H1 (cell line): ENCODE data around the gene KRTAP12-3. TPM values are rescaled to one million over a fixed set of nuclear protein-coding genes. Genes with fewer than 3 reads are reported as not detected.
A peak's percentile ranks its signal among the peaks of the same experiment; 100 is the strongest.

Experiments used
- CTCF ChIA-PET: fragments of 300-600 bp; sonication (Branson Sonifier 250); formaldehyde crosslinking; loops from one replicate; lab custom pipeline; 2021; ENCODE audit not compliant: partially characterized antibody; lab: Charles Lee
- POLR2A ChIA-PET: fragments of 300-600 bp; sonication (Branson Sonifier 250); formaldehyde crosslinking; loops from one replicate; lab custom pipeline; 2021; ENCODE audit warnings: inconsistent platforms; ENCODE audit not compliant: partially characterized antibody; lab: Charles Lee
- DNase-seq, 2 experiments: peaks; one replicate each; pipeline versions ENCODE4 v3.0.0 to v3.0.0-alpha.2; 2010 to 2022; ENCODE audit warnings: low spot score in 2 of 2, low read depth in 1 of 2, mixed read lengths in 1 of 2
- FAIRE-seq: peaks from 2 replicates; lab custom pipeline; 2011; peaks lifted over from hg19 to GRCh38; lab: Jason Lieb, UNC
- H2AFZ ChIP-seq: 2 replicates; pipeline ENCODE4 v1.8.1; 2012; ENCODE audit warnings: low read length, inconsistent platforms
- H2AK5ac ChIP-seq: 2 replicates; pipeline ENCODE4 v1.6.1; 2013; ENCODE audit warnings: low read depth, low read length
- H2BK120ac ChIP-seq: replicated peaks from 2 replicates; pipeline ENCODE3; 2013; ENCODE audit warnings: low read depth, low read length, inconsistent platforms
- H2BK12ac ChIP-seq: 2 replicates; pipeline ENCODE4 v1.6.1; 2013; ENCODE audit warnings: low read depth, low read length
- H2BK15ac ChIP-seq: 2 replicates; pipeline ENCODE4 v1.6.1; 2013; ENCODE audit warnings: low read length
- H2BK20ac ChIP-seq: 2 replicates; pipeline ENCODE4 v1.6.1; 2013; ENCODE audit warnings: low read length
- H2BK5ac ChIP-seq: 2 replicates; pipeline ENCODE4 v1.6.1; 2013; ENCODE audit warnings: low read depth, low read length
- H3K14ac ChIP-seq: 2 replicates; pipeline ENCODE4 v1.6.1; 2013; ENCODE audit warnings: inconsistent platforms; ENCODE audit not compliant: insufficient read length
- H3K18ac ChIP-seq: 2 replicates; pipeline ENCODE4 v1.6.1; 2013; ENCODE audit warnings: low read length; ENCODE audit errors: extremely low read depth
- H3K23ac ChIP-seq: 2 replicates; pipeline ENCODE4 v1.6.1; 2013; ENCODE audit warnings: inconsistent platforms; ENCODE audit not compliant: insufficient read length
- H3K23me2 ChIP-seq: 2 replicates; pipeline ENCODE4 v1.6.1; 2013; ENCODE audit warnings: low read depth, low read length
- H3K27ac ChIP-seq: 2 replicates; pipeline ENCODE4 v1.6.1; 2011; ENCODE audit warnings: low read depth, low read length, inconsistent platforms
- H3K27me3 ChIP-seq, 4 experiments: replicated peaks in 1 of 4; 1 replicate in 1 of 4; 2 replicates in 3 of 4; pipeline versions ENCODE4 v1.6.1 to v1.8.1; 2011 to 2013; ENCODE audit warnings: low read length in 3 of 4, mild to moderate bottlenecking in 3 of 4, inconsistent platforms in 2 of 4, mixed read lengths in 2 of 4, moderate library complexity in 1 of 4; ENCODE audit not compliant: control insufficient read depth in 3 of 4, insufficient read depth in 3 of 4; ENCODE audit errors: extremely low read depth in 1 of 4
- H3K36me3 ChIP-seq, 4 experiments: 2 replicates each; pipeline versions ENCODE4 v1.6.1 to v1.8.1; 2011 to 2013; ENCODE audit warnings: mild to moderate bottlenecking in 4 of 4, low read length in 3 of 4, moderate library complexity in 2 of 4, control low read depth in 1 of 4, inconsistent platforms in 1 of 4; ENCODE audit not compliant: insufficient read depth in 4 of 4, control insufficient read depth in 2 of 4
- H3K4ac ChIP-seq: replicated peaks from 2 replicates; pipeline ENCODE3; 2013; ENCODE audit warnings: low read length, low read depth, mixed read lengths, inconsistent platforms; ENCODE audit not compliant: insufficient read length
- H3K4me1 ChIP-seq, 4 experiments: replicated peaks in 1 of 4; 1 replicate in 1 of 4; 2 replicates in 3 of 4; pipeline versions ENCODE4 v1.6.1 to v1.8.1; 2011 to 2013; ENCODE audit warnings: low read length in 3 of 4, inconsistent platforms in 2 of 4, mixed read lengths in 1 of 4; ENCODE audit not compliant: insufficient read depth in 4 of 4, control insufficient read depth in 3 of 4
- H3K4me2 ChIP-seq, 2 experiments: 2 replicates each; pipeline versions ENCODE4 v1.6.1 to v1.8.1; 2011 to 2013; ENCODE audit warnings: low read depth in 2 of 2, low read length in 2 of 2, control low read depth in 1 of 2, inconsistent platforms in 1 of 2, mild to moderate bottlenecking in 1 of 2; ENCODE audit not compliant: insufficient read depth in 1 of 2
- H3K4me3 ChIP-seq, 4 experiments: fragments of 200-600, 300-600 bp in 1 of 4; sonication (generic), shearing (Covaris generic), sonication (Bioruptor Twin) in 1 of 4; 2 replicates each; pipeline versions ENCODE4 v1.5.1 to v1.8.1; 2011 to 2016; ENCODE audit warnings: low read length in 4 of 4, low read depth in 3 of 4, control low read depth in 2 of 4, inconsistent platforms in 2 of 4, mild to moderate bottlenecking in 2 of 4, mixed read lengths in 1 of 4, moderate library complexity in 1 of 4; ENCODE audit not compliant: insufficient read depth in 2 of 4; ENCODE audit errors: extremely low read depth in 1 of 4
- H3K56ac ChIP-seq: replicated peaks from 2 replicates; pipeline ENCODE3; 2013; ENCODE audit warnings: low read depth, mild to moderate bottlenecking, mixed read lengths, low read length, inconsistent platforms; ENCODE audit not compliant: insufficient read length
- H3K79me1 ChIP-seq: 2 replicates; pipeline ENCODE4 v1.6.1; 2013; ENCODE audit warnings: low read depth, low read length, control low read depth
- H3K79me2 ChIP-seq, 2 experiments: 2 replicates each; pipeline versions ENCODE4 v1.6.1 to v1.8.1; 2012 to 2013; ENCODE audit warnings: low read length in 2 of 2, mild to moderate bottlenecking in 2 of 2, inconsistent platforms in 1 of 2; ENCODE audit not compliant: insufficient read depth in 2 of 2, control insufficient read depth in 1 of 2
- H3K9ac ChIP-seq, 4 experiments: replicated peaks in 1 of 4; 1 replicate in 1 of 4; 2 replicates in 3 of 4; pipeline versions ENCODE4 v1.6.1 to v1.8.1; 2011 to 2013; ENCODE audit warnings: low read depth in 3 of 4, low read length in 3 of 4, control low read depth in 2 of 4, mild to moderate bottlenecking in 2 of 4, moderate library complexity in 2 of 4, inconsistent platforms in 1 of 4; ENCODE audit errors: extremely low read depth in 1 of 4
- H3K9me3 ChIP-seq, 2 experiments: 2 replicates each; pipeline versions ENCODE4 v1.6.1 to v1.8.1; 2012 to 2013; ENCODE audit warnings: mild to moderate bottlenecking in 2 of 2, moderate library complexity in 2 of 2, control low read depth in 1 of 2, inconsistent platforms in 1 of 2, low read depth in 1 of 2, low read length in 1 of 2, mixed read lengths in 1 of 2; ENCODE audit not compliant: insufficient read depth in 2 of 2
- H4K20me1 ChIP-seq, 2 experiments: replicated peaks in 1 of 2; 2 replicates each; pipeline versions ENCODE3 to v1.8.1; 2011 to 2013; ENCODE audit warnings: inconsistent platforms in 2 of 2, low read length in 2 of 2, mild to moderate bottlenecking in 1 of 2; ENCODE audit not compliant: insufficient read depth in 2 of 2, control insufficient read depth in 1 of 2
- H4K5ac ChIP-seq: 2 replicates; pipeline ENCODE4 v1.6.1; 2013; ENCODE audit warnings: low read length, low read depth, mixed read lengths, inconsistent platforms; ENCODE audit not compliant: insufficient read length
- H4K8ac ChIP-seq: 2 replicates; pipeline ENCODE4 v1.8.0; 2013; ENCODE audit warnings: mild to moderate bottlenecking, moderate library complexity, low read length, inconsistent platforms; ENCODE audit not compliant: insufficient read depth; ENCODE audit errors: extremely low read depth
- H4K91ac ChIP-seq: replicated peaks from 2 replicates; pipeline ENCODE3; 2013; ENCODE audit warnings: low read length, mixed read lengths, inconsistent platforms; ENCODE audit not compliant: insufficient read length
- BACH1 ChIP-seq: IDR thresholded peaks from 2 replicates; pipeline ENCODE4 v1.6.1; 2012; ENCODE audit warnings: low read length, improper control_type of control experiment
- BCL11A ChIP-seq, 2 experiments: IDR thresholded peaks; one replicate each; pipeline ENCODE4 v1.6.1; 2011; ENCODE audit warnings: low read depth in 2 of 2, low read length in 2 of 2, mild to moderate bottlenecking in 2 of 2
- CEBPB ChIP-seq: IDR thresholded peaks from 2 replicates; pipeline ENCODE4 v1.6.1; 2012; ENCODE audit warnings: low read depth, low read length
- CHD2 ChIP-seq: IDR thresholded peaks from 2 replicates; pipeline ENCODE4 v1.6.1; 2012; ENCODE audit warnings: low read length, improper control_type of control experiment
- E2F6 ChIP-seq: IDR thresholded peaks from 2 replicates; pipeline ENCODE4 v1.6.1; 2012; ENCODE audit warnings: inconsistent platforms
- EP300 ChIP-seq, 2 experiments: IDR thresholded peaks; 1 replicate in 1 of 2; 2 replicates in 1 of 2; pipeline ENCODE4 v1.6.1; 2011 to 2012; ENCODE audit warnings: low read depth in 2 of 2, low read length in 2 of 2, mild to moderate bottlenecking in 2 of 2, borderline replicate concordance in 1 of 2, inconsistent platforms in 1 of 2, moderate library complexity in 1 of 2
- FOSL1 ChIP-seq: IDR thresholded peaks from 2 replicates; pipeline ENCODE4 v1.6.1; 2011; ENCODE audit warnings: mild to moderate bottlenecking, low read depth, low read length, moderate library complexity; ENCODE audit not compliant: insufficient read depth
- MAX ChIP-seq: IDR thresholded peaks from 2 replicates; pipeline ENCODE4 v1.6.1; 2012; ENCODE audit warnings: inconsistent platforms
- NRF1 ChIP-seq: IDR thresholded peaks from 2 replicates; pipeline ENCODE4 v1.6.1; 2011; ENCODE audit warnings: mild to moderate bottlenecking, low read depth, low read length, improper control_type of control experiment
- RXRA ChIP-seq: IDR thresholded peaks from 2 replicates; pipeline ENCODE4 v1.6.1; 2011; ENCODE audit warnings: low read depth, mild to moderate bottlenecking, low read length, moderate library complexity; ENCODE audit not compliant: insufficient read depth
- USF2 ChIP-seq: IDR thresholded peaks from 2 replicates; pipeline ENCODE4 v1.6.1; 2011; ENCODE audit warnings: low read length, improper control_type of control experiment
- WGBS, 2 experiments: shearing (Covaris generic) in 1 of 2; methylation state at CpG; one replicate each; pipeline versions ENCODE4 v1.1.6 to v1.1.7; 2013 to 2015; ENCODE audit warnings: low lambda C conversion rate in 2 of 2, mixed read lengths in 2 of 2, inconsistent platforms in 1 of 2, low coverage in 1 of 2, missing lambda C conversion rate in 1 of 2; ENCODE audit not compliant: insufficient replicate concordance in 2 of 2, insufficient coverage in 1 of 2, insufficient read length in 1 of 2; ENCODE audit errors: extremely low coverage in 1 of 2, missing lambda C conversion rate in 1 of 2; 5-methylcytosine and 5-hydroxymethylcytosine counted together
- polyA plus RNA-seq, 7 experiments: library from polyadenylated mRNA; depleted of rRNA in 3 of 7; stranded (reverse) in 5 of 7; unstranded in 2 of 7; fragments of >200 nt in 5 of 7; fragments of 200-250 nt in 2 of 7; gene quantifications; 1 replicate in 5 of 7; 2 replicates in 1 of 7; 4 replicates in 1 of 7; pipeline versions ENCODE4 v1.2.1 to v1.2.3, GENCODE V29; 2011 to 2013; ENCODE audit warnings: missing spikeins in 2 of 7, mixed read lengths in 2 of 7
- total RNA-seq: library from RNA; stranded (reverse); fragmentation: NEBNext Ultra II Directional; extraction: Animal tissue kit (Norgen Biotek cat#: 25700); gene quantifications from 2 replicates; pipeline ENCODE4 v1.2.1, GENCODE V29; 2021

Gene KRTAP12-3
- total and polyA plus RNA-seq, 2 of the 8 experiments (the other 6 are each of a cell fraction or from before 2014, with no cell fraction given), result not detected

- no peak overlapping the region for H3K56ac ChIP-seq
- TF ChIP-seq EP300 (IDR thresholded peaks at IDR 0.05; ENCODE audit: borderline replicate concordance in 1 of 2, low read depth in 2 of 2, low read length in 2 of 2) (no peak), FOSL1 (no peak), E2F6 (no peak), CHD2 (no peak), MAX (no peak), RXRA (no peak), NRF1 (no peak), USF2 (no peak), CEBPB (no peak), BCL11A (IDR thresholded peaks at IDR 0.05; ENCODE audit: low read depth in 2 of 2, low read length in 2 of 2) (no peak), BACH1 (no peak)
These were observed 43.8 kb downstream of the KRTAP12-3 start for GRCh38 chr21:44701541-44701940.

More at GRCh38 chr21:44701541-44701940, 43.8 kb downstream of the KRTAP12-3 start:
- H3K9me3 ChIP-seq, result no peaks in the 10 kb centered on the region
- H2AK5ac ChIP-seq, result peak overlapping the region; percentile 96; the same call in 1 of the 2 replicates
- H2AFZ ChIP-seq, result no peak overlapping the region
- DNase-seq, result peak in 1 of 2 experiments; percentile 48
- CTCF ChIA-PET, result interaction anchor here (1.1 to 3.6 kb wide), 6 partner anchors 9 to 191 kb away, joined by 3 to 14 read pairs (median 6); partner anchors contain the start of genes KRTAP10-9 and TSPEAR
- H3K4me1 ChIP-seq, result peaks cover 3 to 57% (median 48%) of the 10 kb centered on the region in 4 experiments
- peak overlapping the region; percentile 89 for H3K18ac ChIP-seq
- peak overlapping the region; percentile 56 for H3K14ac ChIP-seq
- peaks cover 3% of the 10 kb centered on the region; the same call in 1 of the 2 replicates for H3K79me1 ChIP-seq
- 79% methylated on average over 12 of the region's 12 CpGs; no CpG with 5 or more reads in 1 of the 2 experiments for WGBS, 2 experiments
- peak overlapping the region; percentile 95; the same call in 1 of the 2 replicates for H2BK12ac ChIP-seq
- peaks cover 0 to 4% of the 10 kb centered on the region in 2 experiments for H4K20me1 ChIP-seq
- H3K27ac ChIP-seq, result no peak overlapping the region
- H3K4ac ChIP-seq, result peak overlapping the region; percentile 99
- 0 out of 4 replicates have a peak overlapping the region, but pooled peaks of 1 of the 2 experiments have one; percentile 4 for H3K4me2 ChIP-seq
- peaks cover 0 to 6% (median 4%) of the 10 kb centered on the region in 4 experiments; a peak in 3 of 7 replicates for H3K27me3 ChIP-seq
- no peak overlapping the region for H4K5ac ChIP-seq
- FAIRE-seq, result no peak
- H3K23me2 ChIP-seq, result peaks cover 8% of the 10 kb centered on the region
- peak overlapping the region; percentile 81 for H2BK5ac ChIP-seq
- no peak overlapping the region for H4K8ac ChIP-seq
- no peak overlapping the region for H3K4me3 ChIP-seq
- no peak overlapping the region for H3K9ac ChIP-seq
- H2BK20ac ChIP-seq, result peak overlapping the region; percentile 83; the same call in 1 of the 2 replicates
- no peak overlapping the region for H3K23ac ChIP-seq
- H3K36me3 ChIP-seq, result no peaks in the 10 kb centered on the region
- peak overlapping the region; percentile 92; the same call in 1 of the 2 replicates for H2BK15ac ChIP-seq
- no peaks in the 10 kb centered on the region for H3K79me2 ChIP-seq
- POLR2A ChIA-PET, result interaction anchor here (2.8 kb wide), 1 partner anchor 100 kb away, joined by 7 read pairs; the partner anchor contains the start of gene UBE2G2
- H4K91ac ChIP-seq, result peak overlapping the region; percentile 96
- peak overlapping the region; percentile 72 for H2BK120ac ChIP-seq
